Activated CD8-positive, alpha-beta memory T cell treated with anti-CD3 and anti-CD28 coated beads, Interleukin-2, amount 10 ng/mL, durations not matched to agents 7 days and 5 days (primary cell): ENCODE data around the gene RAD51B. TPM values are rescaled to one million over a fixed set of nuclear protein-coding genes. Genes with fewer than 3 reads are reported as not detected.
"Not testable (repeated sequence)": the region's sequence is repeated elsewhere in the genome, so short reads cannot be mapped to it uniquely, and the experiment has no call there.

Source experiments
- ATAC-seq: fragments of 150-1000 bp; cut with Tn5 transposase; one replicate; pipeline ENCODE4 v1.10.0; 2021; ENCODE audit warnings: moderate library complexity
- CTCF ChIA-PET: fragments of 350-600 bp; sonication (Branson Sonifier 250); formaldehyde crosslinking; loops from one replicate; lab custom pipeline; 2021; ENCODE audit warnings: antibody characterized with exemption; lab: Charles Lee
- DNase-seq: peaks from one replicate; pipeline ENCODE4 v3.0.0-alpha.2; 2020
- H3K27ac Mint-ChIP-seq: one replicate; pipeline ENCODE4 v1.8.0; 2021; ENCODE audit warnings: mild to moderate bottlenecking, mixed read lengths
- H3K27me3 Mint-ChIP-seq: one replicate; pipeline ENCODE4 v1.8.0; 2021; ENCODE audit warnings: mixed read lengths
- H3K36me3 Mint-ChIP-seq: one replicate; pipeline ENCODE4 v1.8.0; 2021; ENCODE audit warnings: mild to moderate bottlenecking, mixed read lengths
- H3K4me1 Mint-ChIP-seq: one replicate; pipeline ENCODE4 v1.8.0; 2021; ENCODE audit warnings: mixed read lengths
- H3K4me3 Mint-ChIP-seq: one replicate; pipeline ENCODE4 v1.8.0; 2021; ENCODE audit warnings: mild to moderate bottlenecking, moderate library complexity, mixed read lengths
- H3K9me3 Mint-ChIP-seq: one replicate; pipeline ENCODE4 v1.8.0; 2022; ENCODE audit warnings: low read depth, mixed read lengths
- total RNA-seq, 2 experiments: library from RNA; stranded (reverse); gene quantifications; one replicate each; pipeline ENCODE4 v1.2.3, GENCODE V29; 2021

RAD51B gene
- total RNA-seq, 2 experiments from 2014 or later: 35.3 to 55.5 TPM

DNA sequence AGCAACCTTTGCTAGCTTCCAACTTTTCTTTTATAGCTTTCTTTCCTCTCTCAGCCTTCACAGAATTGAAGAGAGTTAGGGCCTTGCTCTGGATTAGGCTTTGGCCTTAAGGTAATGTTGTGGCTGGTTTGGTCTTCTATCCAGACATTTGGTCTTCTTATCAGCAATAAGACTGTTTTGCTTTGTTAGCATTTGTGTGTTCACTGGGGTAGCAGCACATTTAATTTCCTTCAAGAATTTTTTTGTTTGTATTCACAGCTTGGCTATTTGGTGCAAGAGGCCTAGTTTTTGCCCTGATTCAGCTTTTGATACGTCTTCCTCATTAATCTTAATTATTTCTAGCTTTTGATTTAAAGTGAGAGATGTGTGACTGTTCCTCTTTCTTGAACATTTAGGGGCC, 130.8 kb downstream of the RAD51B start:
- H3K36me3 Mint-ChIP-seq: peaks cover 3% of the 10 kb centered on the region
- DNase-seq (no peak), ATAC-seq (no peak)
- no peak overlapping the region for H3K27ac Mint-ChIP-seq
- H3K9me3 Mint-ChIP-seq: no peaks in the 10 kb centered on the region
- H3K4me3 Mint-ChIP-seq: no peak overlapping the region
- CTCF ChIA-PET: no interaction called here
- H3K4me1 Mint-ChIP-seq: no peaks in the 10 kb centered on the region
- no peaks in the 10 kb centered on the region for H3K27me3 Mint-ChIP-seq

DNA sequence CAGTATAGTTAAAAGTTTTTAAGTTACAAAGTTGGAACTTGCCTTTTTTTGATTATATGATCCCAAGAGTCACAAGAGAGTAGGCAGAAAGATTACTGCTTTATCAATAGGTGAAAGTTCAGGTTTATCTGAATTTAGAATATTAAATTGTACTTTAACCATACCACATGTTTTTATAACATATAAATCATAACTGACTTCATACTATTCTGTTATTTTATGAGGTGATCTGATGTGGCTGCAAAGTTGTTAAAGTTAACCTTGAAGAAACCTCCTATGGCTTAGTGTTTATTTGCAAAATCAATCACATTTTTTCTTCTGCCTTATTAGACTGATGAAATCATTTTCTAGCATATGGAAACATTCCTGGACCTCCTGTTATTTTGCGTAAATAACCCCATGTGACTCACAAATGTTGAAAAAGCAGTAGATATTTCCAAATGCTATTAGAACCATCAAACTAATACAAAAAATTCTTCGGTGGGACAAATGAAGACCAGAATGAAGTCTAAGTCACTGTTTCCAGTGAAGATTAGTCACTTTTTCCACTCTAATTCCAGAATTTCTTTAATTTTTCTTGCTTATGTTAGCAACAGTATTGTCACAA, 132.1 kb downstream of the RAD51B start:
- CTCF ChIA-PET: no interaction called here

DNA sequence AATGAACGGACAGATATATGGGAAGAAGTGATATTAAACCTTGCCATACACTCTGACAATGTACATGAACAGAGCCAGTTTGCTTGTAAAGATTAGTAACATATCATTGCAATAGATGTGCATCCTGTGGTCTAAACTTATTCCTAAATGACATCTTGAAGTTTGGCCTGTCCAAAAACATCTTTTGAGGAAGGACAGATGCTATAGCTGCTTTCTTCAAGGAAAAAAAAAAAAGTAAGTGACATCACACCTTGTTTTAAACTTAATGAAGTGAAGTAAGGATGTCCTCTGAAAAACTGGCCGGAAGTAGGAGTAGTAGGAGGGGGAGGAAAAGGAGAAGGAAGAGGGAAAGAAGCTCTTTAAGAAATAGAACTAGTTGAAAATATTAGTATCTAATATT, 132.8 kb downstream of the RAD51B start:
- peaks cover 4% of the 10 kb centered on the region for H3K36me3 Mint-ChIP-seq
- CTCF ChIA-PET: interaction anchor here (0.8 to 0.9 kb wide), 2 partner anchors 19 to 891 kb away, joined by 3 read pairs; no protein-coding TSS in a partner anchor
- no peak for ATAC-seq

More for the DNA sequence above, 132.1 kb downstream of the RAD51B start:
- ATAC-seq (no peak), DNase-seq (no peak)
- Mint-ChIP-seq H3K27me3 (no peaks in the 10 kb centered on the region), H3K36me3 (peaks cover 3% of the 10 kb centered on the region), H3K9me3 (no peaks in the 10 kb centered on the region), H3K4me3 (no peak overlapping the region), H3K4me1 (no peaks in the 10 kb centered on the region), H3K27ac (no peak overlapping the region)

DNA sequence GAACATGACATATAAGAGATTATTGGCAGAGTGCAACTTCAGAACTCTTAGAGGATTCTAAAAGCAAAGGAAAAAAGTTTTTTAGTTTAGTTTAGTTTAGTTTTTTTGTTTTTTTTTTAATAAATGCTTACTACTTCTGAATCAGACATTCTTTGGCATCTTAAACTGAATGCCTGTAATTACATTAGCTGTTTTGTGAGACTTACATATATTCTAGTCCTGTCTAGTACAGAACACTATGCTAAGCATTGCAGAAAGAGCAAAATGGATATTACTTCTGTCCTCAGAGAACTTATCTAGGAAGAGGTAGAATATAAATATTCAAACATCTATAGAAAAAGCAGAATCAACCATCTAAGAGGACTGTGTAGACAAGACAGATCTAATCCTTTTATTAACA, 133.2 kb downstream of the RAD51B start:
- Mint-ChIP-seq H3K9me3 (no peaks in the 10 kb centered on the region), H3K4me1 (no peaks in the 10 kb centered on the region), H3K27ac (no peak overlapping the region), H3K27me3 (no peaks in the 10 kb centered on the region), H3K4me3 (no peak overlapping the region), H3K36me3 (peaks cover 4% of the 10 kb centered on the region)
- CTCF ChIA-PET: interaction anchor here (0.6 to 0.9 kb wide), 3 partner anchors 19 to 891 kb away, joined by 3 read pairs; no protein-coding TSS in a partner anchor
- no peak for ATAC-seq
- DNase-seq: no peak

More for the DNA sequence above, 132.8 kb downstream of the RAD51B start:
- no peaks in the 10 kb centered on the region for H3K4me1 Mint-ChIP-seq
- no peaks in the 10 kb centered on the region for H3K27me3 Mint-ChIP-seq
- no peak for DNase-seq
- H3K4me3 Mint-ChIP-seq: no peak overlapping the region
- H3K27ac Mint-ChIP-seq: no peak overlapping the region
- no peaks in the 10 kb centered on the region for H3K9me3 Mint-ChIP-seq

DNA sequence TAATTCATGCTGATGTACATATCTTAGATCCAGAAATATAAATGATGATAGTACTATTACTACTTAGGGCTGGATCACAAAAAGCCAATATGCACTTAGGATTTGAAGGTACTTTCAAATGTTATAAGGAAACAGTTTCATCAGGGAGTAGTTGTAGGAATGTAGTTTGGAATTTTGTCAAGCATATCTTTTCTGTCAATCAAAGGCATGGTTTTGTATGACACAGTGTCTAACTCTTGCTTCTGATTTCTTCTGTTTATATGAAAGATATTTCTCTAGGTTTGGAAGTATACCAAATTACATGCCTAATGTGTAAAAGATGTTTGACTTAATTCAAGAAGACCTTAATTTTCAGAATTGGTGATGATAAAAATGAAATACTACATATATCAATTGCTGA, 135.7 kb downstream of the RAD51B start:
- peaks cover 4% of the 10 kb centered on the region for H3K36me3 Mint-ChIP-seq
- no peak overlapping the region for H3K27ac Mint-ChIP-seq
- no peaks in the 10 kb centered on the region for H3K4me1 Mint-ChIP-seq

DNA sequence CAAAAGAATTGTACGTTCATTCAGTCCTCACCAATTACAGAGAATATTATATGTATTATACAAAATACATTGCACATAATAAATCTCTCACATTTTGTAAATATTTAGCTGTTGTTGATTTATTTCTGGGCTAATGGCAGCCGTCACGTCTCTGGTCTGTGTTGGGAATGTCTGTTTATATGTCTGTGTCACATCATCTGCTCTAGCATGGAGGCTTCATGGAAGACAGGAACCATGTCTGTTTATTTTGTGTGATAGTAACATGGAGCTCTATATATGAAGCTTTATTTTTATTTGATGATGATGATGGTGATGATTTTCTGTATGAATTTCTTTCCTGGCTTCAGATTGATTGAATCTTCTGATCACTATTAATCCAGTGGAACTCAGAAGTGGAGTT, 138.4 kb downstream of the RAD51B start:
- CTCF ChIA-PET: no interaction called here
- no peak overlapping the region for H3K4me3 Mint-ChIP-seq

More for the DNA sequence above, 135.7 kb downstream of the RAD51B start:
- H3K9me3 Mint-ChIP-seq: no peaks in the 10 kb centered on the region
- ATAC-seq (no peak), DNase-seq (no peak)
- no peaks in the 10 kb centered on the region for H3K27me3 Mint-ChIP-seq
- H3K4me3 Mint-ChIP-seq: no peak overlapping the region
- CTCF ChIA-PET: interaction anchor here (1.6 kb wide), 1 partner anchor 22 kb away, joined by 3 read pairs; no protein-coding TSS in a partner anchor

DNA sequence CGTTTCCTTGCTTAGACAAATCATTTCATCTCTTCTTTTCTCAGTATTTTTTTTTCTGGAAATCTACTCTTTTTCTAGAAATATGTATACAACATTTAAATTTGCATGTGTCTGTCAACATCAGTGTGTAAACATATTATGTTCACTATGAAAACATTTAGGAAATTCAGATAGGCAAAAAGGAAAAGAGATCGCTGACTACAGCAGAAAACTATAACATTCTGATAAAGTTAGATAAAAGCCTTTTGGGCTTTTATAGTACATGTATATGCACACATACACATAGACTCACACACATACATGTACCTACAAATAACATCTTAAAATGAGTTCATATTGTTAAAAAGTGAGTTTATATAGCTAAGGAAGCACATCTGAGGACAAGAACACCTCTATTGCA, 142.1 kb downstream of the RAD51B start:
- no peak for ATAC-seq
- Mint-ChIP-seq H3K4me3 (no peak overlapping the region), H3K9me3 (peaks cover 3% of the 10 kb centered on the region), H3K27ac (no peak overlapping the region), H3K36me3 (peaks cover 12% of the 10 kb centered on the region), H3K27me3 (no peaks in the 10 kb centered on the region), H3K4me1 (no peaks in the 10 kb centered on the region)
- CTCF ChIA-PET: no interaction called here
- no peak for DNase-seq

More for the DNA sequence above, 138.4 kb downstream of the RAD51B start:
- ATAC-seq (no peak), DNase-seq (no peak)
- Mint-ChIP-seq H3K9me3 (no peaks in the 10 kb centered on the region), H3K36me3 (peaks cover 4% of the 10 kb centered on the region), H3K4me1 (no peaks in the 10 kb centered on the region), H3K27me3 (no peaks in the 10 kb centered on the region), H3K27ac (no peak overlapping the region)

DNA sequence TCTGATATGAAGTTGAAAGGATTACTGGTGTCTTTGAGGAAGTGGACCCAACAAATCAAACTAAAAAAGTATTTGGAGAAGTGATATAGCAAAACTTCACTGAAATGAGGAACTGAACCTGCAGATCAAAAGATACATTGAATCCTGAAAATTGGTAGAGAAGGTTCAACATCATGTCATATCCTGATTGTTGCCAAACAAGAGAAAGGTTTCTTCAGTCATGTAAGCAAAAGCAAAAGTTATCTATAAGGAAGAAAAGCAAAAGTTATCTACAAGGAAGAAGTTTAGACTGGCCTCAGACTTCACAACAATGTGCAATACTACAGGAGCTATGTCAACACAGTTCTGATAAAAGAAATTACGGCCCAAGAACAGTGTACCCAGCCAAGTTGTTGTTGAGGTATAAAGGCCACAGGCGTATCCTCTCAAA, 142.7 kb downstream of the RAD51B start:
- Mint-ChIP-seq H3K27me3 (no peaks in the 10 kb centered on the region), H3K4me1 (no peaks in the 10 kb centered on the region), H3K27ac (no peak overlapping the region), H3K4me3 (no peak overlapping the region), H3K36me3 (peaks cover 16% of the 10 kb centered on the region), H3K9me3 (peaks cover 5% of the 10 kb centered on the region)
- CTCF ChIA-PET: no interaction called here
- DNase-seq (no peak), ATAC-seq (no peak)

DNA sequence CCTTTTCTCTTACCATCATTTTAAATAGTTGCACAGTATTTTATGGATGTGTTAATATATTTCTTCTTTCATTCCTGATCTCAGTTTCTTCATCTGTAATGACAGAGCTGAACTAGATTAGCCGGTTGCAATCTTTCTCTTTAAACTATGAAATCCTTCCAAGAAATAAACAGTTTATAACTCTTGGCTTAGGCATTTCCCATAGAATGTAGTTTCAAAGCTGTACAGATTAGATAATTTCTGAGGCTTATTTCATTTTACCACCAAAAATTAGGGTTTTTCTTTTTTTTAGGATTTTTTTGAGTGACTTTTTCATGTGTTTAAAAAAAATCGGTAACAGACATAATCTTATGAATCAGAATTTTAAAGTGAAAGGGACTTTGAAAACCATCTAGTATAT, 144.0 kb downstream of the RAD51B start:
- CTCF ChIA-PET: no interaction called here
- H3K27ac Mint-ChIP-seq: no peak overlapping the region
- DNase-seq (no peak), ATAC-seq (no peak)
- H3K9me3 Mint-ChIP-seq: peaks cover 5% of the 10 kb centered on the region
- no peaks in the 10 kb centered on the region for H3K4me1 Mint-ChIP-seq
- H3K36me3 Mint-ChIP-seq: peaks cover 21% of the 10 kb centered on the region
- H3K27me3 Mint-ChIP-seq: no peaks in the 10 kb centered on the region
- H3K4me3 Mint-ChIP-seq: no peak overlapping the region

DNA sequence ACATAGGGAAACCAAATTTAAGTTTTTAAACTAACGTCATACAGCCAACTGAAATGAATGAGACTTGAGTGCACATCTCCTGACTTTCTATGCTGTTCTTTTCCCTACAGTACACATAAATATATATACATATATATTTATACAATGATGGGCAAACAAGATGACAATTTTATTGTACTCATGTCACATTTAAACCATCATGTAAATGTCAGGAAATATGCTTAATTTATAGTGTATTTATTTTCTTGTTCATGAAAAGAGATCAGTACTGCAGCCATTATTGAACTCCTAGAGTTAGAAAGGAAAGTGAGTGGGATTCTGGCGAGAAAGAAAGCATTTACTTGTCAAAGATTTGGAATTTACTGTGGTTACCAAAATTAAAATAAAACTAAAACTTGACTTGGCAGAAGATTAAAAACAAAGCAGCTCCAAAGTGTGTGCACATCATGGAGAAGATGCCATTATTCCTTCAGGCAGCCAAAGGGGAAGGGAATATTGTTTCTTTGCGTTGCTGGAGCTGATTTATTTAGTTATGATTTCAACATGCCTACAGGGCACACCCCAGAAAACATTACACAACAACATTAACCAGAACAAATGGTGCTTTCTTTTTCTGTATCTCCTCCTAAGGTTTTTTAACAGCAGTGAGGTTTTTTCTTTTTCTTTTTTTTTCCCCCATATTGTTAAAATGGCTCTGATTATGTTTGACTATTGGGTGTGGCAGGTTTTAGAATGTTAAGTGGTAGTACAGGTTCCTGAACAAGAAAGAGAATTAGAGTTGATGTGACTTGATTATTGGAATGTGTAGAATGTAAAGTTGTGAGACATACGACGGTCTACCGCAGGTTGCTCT, 144.6 kb downstream of the RAD51B start:
- ATAC-seq: no peak
- Mint-ChIP-seq H3K27me3 (no peaks in the 10 kb centered on the region), H3K9me3 (peaks cover 5% of the 10 kb centered on the region), H3K27ac (no peak overlapping the region), H3K36me3 (peaks cover 24% of the 10 kb centered on the region), H3K4me3 (no peak overlapping the region), H3K4me1 (no peaks in the 10 kb centered on the region)
- no peak for DNase-seq
- CTCF ChIA-PET: no interaction called here

DNA sequence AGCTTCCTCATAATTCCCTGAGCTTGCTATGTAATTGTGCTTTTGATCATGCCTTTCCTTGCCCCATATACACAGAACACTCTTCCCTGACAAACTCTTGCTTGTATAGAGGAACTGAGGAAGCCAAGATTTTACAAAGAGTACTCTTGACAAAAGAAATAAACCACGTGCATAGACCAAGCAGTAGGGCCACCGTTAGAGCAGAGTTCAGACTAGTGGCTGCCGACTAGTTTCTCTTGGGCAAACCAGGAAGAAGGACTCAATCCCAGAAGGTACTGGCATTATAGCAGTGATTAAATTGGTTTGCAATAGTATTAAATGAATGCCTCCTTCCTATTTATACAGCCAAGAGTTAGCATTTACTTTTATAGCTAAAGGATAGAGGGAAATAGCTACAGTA, 146.1 kb downstream of the RAD51B start:
- Mint-ChIP-seq H3K36me3 (peaks cover 23% of the 10 kb centered on the region), H3K4me3 (no peak overlapping the region), H3K27me3 (no peaks in the 10 kb centered on the region), H3K9me3 (peaks cover 5% of the 10 kb centered on the region), H3K27ac (no peak overlapping the region), H3K4me1 (no peaks in the 10 kb centered on the region)
- ATAC-seq: no peak
- CTCF ChIA-PET: interaction anchor here (1.3 kb wide), 1 partner anchor 123 kb away, joined by 3 read pairs; no protein-coding TSS in a partner anchor
- no peak for DNase-seq

DNA sequence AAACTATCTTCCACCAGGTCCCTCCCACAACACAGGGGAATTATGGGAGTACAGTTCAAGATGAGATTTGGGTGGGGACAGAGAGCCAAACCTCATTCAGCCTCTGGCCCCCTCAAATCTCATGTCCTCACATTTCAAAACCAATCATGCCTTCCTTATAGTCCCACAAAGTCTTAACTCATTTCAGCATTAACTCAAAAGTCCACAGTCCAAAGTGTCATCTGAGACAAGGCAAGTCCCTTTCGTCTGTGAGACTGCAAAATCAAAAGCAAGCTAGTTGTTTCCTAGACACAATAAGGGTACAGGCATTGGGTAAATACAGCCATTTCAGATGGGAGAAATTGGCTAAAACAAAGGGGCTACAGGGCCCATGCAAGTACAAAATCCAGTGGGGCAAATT, 147.6 kb downstream of the RAD51B start:
- Mint-ChIP-seq H3K4me3 (no peak overlapping the region), H3K4me1 (no peaks in the 10 kb centered on the region), H3K36me3 (peaks cover 23% of the 10 kb centered on the region), H3K27ac (no peak overlapping the region), H3K9me3 (peaks cover 5% of the 10 kb centered on the region), H3K27me3 (no peaks in the 10 kb centered on the region)
- CTCF ChIA-PET: no interaction called here
- DNase-seq (no peak), ATAC-seq (no peak)

DNA sequence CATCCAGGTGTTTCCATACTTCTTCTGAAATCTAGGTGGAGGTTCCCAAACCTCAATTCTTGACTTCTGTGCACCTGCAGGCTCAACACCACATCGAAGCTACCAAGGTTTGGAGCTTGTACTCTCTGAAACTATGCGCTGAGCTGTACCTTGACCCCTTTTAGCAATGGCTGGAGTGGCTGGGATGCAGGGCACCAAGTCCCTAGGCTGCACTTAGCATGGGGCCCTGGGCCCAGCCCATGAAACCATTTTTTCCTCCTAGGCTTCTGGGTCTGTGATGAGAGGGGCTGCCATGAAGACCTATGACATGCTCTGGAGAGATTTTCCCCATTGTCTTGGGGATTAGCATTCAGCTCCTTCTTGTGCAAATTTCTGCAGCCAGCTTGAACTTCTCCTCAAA, 148.4 kb downstream of the RAD51B start:
- H3K27me3 Mint-ChIP-seq, CTCF ChIA-PET, ATAC-seq, H3K27ac Mint-ChIP-seq, H3K9me3 Mint-ChIP-seq, H3K4me3 Mint-ChIP-seq, DNase-seq, H3K4me1 Mint-ChIP-seq: not testable (repeated sequence)
- H3K36me3 Mint-ChIP-seq: peaks cover 23% of the 10 kb centered on the region

DNA sequence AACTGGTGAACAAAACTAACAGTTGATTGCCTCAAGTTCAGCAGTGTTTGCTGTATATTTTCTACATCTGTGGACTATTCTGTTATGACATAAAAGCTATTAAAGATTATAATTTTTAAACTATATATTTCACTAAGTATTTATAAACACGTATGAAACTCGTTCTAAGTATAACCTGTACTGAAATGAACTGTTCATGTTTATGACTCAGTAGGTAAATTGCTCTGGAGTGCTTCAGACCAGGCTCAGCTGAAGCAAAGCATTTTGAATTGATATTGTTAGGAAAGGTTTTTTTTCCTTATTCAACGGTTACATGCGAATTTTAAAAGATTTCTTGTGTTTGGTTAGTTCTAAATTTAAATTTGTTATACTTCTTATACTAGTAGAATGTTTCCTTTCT, 151.3 kb downstream of the RAD51B start:
- Mint-ChIP-seq H3K4me3 (no peak overlapping the region), H3K9me3 (peaks cover 5% of the 10 kb centered on the region), H3K27ac (no peak overlapping the region), H3K36me3 (peaks cover 17% of the 10 kb centered on the region), H3K27me3 (no peaks in the 10 kb centered on the region), H3K4me1 (no peaks in the 10 kb centered on the region)
- ATAC-seq (no peak), DNase-seq (no peak)
- CTCF ChIA-PET: no interaction called here
